Measurements from ENCODE around the gene HMG20B.

Gene HMG20B

DNA sequence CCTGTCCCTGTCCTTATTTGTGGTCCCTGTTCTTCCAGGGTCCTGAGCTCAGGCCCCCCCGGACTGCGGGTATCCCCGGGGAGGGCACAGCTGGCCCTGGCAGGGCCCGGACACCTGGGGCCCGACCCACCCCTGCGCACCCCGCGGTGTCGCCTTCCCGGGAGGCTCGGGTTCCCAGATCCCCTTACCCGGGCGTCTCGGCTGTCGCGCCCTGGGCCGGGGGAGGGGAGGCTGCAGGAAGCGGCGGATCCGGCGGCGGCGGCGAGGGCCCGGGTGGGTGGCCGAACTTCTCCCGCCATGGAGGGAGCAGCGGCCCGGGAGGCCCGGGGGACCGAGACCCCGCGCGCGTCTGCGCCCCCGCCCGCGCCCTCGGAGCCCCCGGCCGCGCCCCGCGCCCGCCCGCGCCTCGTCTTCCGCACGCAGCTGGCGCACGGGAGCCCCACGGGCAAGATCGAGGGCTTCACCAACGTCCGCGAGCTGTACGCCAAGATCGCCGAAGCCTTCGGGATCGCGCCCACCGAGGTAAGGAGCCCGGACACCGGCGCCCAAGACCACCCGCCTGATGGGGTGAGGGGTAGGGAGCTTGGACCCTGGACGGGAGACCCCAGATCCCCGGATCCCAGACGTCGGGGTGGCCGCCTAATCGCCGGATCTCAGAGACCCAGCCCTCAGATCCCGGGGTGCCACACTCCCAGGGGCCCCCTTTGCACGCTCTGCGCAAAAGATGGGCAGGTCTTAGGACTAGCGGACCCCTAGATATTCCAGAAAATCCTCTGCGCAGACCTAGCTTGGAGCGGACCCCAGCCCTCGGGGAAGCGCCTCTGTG is 12.8 kb downstream of the HMG20B start, which contains the start of gene GIPC3:
Gene GIPC3 (plus strand): TSS at position 178 of the 826 bp plus-strand sequence. CDS start 120 bp downstream, at position 298.
- peak in 1 of 3 experiments; percentile 32 for DNase-seq

DNA sequence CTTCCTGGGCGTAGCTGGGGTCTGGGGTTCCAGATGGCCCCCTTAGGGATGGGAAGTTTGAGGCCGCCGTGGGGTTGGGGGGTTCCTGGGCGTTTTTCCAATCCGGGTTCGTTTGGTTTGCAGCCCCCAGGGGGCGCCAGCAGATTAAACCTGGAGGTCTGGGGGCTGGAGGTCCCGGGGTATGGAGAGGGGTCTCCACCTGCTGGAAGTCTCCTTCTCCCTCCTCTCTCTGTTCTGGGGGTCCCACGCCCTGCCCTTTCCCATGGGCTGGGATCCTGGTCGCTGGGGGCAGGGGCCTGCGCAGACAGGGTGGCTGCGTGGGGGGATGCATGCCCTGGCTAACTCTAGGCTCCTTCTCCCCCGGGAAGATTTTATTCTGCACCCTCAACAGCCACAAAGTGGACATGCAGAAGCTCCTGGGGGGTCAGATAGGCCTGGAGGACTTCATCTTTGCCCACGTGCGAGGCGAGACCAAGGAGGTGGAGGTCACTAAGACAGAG is 13.4 kb downstream of the HMG20B start:
- peak in 1 of 3 experiments; percentile 17 for DNase-seq

DNA sequence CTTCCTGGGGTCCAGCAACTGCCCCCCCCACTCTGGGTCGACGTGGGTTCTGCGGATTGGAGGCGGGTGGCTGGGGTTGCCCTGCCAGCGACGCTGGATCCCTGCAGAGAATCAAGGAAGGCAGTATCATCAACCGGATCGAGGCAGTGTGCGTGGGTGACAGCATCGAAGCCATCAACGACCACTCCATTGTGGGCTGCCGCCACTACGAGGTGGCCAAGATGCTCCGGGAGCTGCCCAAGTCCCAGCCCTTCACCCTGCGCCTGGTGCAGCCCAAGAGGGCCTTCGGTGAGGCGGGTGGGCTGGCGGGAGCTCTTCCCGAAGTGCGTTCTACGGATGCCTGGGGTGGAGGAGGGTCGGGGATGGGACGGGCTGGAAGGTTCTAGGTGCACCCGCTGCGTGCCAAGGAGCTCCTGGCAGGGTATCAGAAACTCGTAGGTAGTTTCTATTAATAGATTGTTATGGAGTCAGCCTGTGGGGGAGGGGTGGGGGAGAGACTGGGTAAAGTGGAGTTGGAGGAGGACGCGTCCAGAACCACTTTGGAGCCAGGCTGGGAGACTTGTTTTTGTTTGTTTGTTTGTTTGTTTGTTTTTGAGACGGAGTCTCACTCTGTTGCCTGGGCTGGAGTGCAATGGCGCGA is 14.1 kb downstream of the HMG20B start:
- no peak for DNase-seq

DNA sequence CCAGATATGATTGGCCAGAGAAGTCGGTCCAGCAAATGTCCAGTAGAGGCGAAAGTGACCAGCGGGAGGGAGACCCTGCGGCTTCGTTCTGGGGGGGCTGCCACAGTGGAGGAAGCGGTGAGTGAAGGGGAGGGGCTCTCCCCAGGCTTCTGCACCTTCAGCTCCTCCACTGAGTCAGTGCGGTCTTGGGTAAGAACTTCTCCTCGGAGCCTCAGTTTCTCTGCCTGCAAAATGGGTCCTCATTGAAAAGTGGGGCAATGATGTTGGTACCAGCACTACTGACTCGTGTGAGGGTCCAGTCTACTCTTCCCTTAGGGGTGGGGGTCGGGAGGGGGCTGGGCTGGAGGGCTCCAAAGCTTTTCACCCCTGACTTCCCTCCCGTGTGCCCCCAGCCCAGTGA is 16.7 kb downstream of the HMG20B start:
- no peak for DNase-seq

DNA sequence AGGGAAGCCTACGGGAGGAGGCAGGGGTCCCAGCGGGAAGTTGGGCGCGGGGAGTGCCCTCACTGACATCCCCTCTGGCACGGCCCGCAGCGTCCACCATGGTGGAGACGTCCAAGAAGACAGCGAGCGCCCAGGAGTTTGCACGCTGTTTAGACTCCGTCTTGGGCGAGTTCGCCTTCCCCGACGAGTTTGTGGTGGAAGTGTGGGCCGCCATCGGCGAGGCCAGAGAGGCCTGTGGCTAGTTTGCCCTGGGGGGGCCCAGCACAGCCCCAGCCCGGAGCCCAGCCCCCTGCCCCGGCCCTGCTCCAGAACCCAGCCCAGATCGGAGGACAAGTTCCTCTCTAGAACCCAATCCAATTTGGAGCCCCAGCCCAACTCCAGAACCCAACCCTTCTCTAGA is 17.2 kb downstream of the HMG20B start:
- DNase-seq: no peak

DNA sequence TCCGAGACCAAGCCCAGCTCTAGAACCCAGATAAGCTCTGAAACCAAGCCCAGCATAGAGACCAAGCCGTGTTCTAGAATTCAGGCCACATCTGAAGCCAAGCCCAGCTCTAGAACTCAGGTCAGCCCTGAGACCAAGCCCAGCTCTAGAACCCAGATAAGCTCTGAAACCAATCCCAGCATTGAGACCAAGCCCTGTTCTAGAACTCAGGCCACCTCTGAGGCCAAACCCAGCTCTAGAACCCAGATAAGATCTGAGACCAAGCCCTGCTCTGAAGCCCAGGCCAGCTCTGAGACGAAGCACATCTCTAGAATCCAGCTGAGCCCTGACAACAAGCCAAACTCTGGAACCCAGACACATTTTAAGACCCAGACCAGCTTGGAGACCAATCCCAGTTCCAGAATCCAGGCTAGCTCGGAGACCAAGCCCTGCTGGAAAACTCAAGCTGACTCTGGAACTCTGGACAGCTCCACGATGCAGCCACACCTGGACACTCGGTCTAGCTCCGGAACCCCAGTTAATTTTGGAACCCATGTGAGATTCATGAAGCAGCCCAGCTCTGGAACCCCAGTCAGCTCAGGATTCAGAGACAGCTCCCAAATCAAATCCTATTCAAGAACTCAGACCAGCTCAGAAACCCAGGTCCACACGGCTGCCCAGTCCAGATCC is 18.4 kb downstream of the HMG20B start:
- no peak for DNase-seq

DNA sequence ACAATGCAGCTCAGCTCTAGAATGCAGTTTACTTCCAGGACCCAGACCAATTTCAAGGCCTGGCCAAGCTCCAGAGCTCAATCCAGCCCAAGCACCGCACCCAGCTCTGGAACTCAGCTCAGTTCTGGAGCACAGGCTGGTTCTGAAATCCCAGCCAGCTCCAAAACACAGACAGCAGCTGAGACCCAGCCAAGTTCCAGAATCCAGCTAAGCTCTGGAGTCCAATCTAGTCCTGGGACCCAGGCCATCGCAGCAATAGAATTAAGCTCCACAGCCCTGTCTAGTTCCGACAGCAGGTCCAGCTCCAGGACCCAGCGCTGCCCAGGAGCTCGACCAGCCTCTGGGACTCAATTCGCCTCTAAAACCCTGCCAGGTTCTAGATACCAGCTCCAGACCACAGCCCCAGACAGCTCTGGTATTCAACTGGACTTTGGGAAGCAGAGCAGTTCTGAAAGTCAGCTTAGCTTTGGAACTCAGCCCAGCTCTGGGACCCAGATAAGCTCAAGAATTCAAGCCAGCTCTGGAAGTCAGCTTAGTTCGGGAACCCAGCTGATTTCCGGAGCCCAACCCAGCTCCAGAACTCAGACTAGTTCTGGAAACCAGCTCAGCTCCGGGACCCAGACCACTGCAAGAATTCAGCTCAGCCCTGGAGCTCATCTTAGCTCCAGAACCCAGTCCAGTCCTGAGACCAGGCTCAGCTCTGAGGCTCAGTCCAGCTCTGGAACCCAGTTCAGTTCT is 19.3 kb downstream of the HMG20B start:
- no peak for DNase-seq

DNA sequence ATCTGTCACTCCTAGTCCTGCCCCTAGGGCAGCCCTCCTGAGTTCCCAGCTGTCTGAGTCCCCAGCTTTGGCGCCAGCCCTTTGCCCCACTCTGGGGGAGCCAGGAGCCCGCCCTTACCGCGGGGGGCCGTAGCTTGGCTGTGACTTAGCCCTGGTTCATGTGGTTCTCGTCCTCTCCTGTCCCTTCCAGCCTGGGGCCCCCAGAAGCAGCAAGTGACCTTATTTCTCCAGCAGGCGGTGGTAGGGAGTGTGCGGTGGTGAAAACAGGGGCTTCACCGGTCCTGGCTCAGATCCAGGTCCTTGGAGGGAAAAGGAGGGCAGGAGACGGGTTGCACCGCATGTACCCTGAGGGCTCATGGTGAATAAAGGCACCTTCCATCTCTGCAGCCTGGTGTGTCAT is 20.4 kb downstream of the HMG20B start:
- no peak for DNase-seq

DNA sequence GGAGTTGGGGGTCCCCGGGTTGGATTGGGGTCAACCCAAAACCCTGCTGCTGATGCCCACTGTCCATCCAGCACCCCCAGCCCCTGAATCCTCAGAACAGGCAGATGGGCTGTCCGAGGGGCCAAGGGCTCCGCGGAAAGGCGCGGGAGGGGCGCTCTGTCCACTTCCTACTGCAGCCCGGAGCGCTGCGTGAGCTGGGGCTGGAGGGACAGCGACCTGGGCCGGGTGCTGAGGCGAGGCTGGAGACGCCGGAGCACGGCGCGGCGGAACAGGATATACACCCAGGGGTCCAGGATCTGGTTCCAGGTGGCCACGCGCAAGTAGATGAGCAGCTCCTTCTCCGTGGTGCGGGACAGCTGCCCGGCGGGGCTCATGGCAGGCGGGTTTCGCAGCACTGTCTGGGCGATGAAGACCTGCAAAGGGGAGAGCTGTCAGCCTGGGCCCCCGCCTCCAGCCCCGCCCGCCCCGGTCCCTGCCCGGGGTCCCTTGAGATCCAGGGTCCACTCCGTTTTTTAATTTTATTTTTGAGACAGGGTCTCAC is 22.8 kb downstream of the HMG20B start:
- DNase-seq: no peak

DNA sequence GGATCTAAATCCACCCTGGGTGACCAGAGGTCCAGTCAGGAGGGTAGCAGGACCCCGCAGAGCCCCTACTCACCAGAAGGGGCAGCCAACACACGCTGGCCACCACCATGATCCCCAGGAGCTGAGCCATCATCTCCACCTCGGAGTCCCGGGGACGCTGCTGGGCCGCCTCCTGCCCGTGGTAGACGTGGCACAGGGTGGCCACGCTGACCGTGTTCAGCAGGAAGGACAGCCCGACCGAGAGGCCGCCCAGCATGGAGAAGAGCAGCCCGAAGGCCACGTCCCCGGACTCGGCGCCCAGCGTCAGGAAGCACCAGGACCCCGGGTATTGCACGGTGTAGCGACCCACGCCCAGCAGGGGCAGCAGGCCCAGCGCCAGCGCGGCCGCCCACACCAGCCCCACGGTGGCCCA is 27.0 kb downstream of the HMG20B start:
- no peak for DNase-seq

DNA sequence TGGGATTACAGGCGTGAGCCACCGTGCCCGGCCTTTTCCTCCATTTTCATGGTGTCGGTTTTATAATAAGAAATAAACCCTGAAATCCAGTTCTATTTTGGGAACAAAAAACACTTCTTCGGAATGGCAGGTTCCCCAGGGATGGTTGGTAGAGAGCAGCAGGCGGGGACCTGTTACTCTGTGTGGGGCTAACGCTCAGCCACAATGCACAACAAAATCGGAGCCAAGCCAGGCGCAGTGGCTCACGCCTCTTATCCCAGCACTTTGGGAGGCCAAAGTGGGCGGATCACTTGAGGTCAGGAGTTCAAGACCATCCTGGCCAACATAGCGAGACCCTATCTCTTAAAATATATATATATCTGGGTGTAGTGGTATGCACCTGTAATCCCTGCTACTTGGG is 28.3 kb downstream of the HMG20B start:
- no peak for DNase-seq

DNA sequence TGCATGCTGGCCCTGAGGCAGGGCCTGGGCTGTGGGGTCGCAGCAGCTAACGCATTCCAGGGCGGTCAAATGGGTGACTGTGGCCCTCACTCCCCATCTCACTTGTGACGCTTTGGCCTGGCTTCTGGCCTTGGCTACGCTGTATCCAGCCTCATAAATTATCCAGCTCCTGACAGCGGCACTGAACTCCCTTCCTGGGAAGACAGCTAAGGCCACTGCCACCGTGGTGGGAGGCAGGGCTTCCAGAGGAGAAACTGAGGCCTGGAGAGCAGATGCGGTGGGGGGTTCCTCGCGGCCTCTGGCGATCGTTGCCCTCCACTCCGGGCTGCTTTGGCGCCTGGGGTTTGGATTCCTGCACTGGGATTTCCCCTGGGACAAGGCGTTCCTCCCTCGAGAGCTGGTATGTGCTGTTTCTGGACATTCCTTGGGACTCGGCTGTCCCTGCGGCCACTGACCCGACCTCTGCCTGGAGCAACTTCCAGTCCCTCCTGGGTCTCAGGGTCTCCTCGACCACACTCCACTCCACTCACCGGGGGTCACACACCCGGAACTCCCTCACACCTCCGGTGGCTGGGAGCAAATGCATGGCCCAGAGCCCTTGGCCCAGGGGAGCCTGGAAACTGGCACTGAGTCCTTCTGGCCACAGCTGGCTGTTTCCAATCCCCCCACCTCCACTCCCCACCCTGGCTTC is 30.5 kb downstream of the HMG20B start:
- DNase-seq: no peak

DNA sequence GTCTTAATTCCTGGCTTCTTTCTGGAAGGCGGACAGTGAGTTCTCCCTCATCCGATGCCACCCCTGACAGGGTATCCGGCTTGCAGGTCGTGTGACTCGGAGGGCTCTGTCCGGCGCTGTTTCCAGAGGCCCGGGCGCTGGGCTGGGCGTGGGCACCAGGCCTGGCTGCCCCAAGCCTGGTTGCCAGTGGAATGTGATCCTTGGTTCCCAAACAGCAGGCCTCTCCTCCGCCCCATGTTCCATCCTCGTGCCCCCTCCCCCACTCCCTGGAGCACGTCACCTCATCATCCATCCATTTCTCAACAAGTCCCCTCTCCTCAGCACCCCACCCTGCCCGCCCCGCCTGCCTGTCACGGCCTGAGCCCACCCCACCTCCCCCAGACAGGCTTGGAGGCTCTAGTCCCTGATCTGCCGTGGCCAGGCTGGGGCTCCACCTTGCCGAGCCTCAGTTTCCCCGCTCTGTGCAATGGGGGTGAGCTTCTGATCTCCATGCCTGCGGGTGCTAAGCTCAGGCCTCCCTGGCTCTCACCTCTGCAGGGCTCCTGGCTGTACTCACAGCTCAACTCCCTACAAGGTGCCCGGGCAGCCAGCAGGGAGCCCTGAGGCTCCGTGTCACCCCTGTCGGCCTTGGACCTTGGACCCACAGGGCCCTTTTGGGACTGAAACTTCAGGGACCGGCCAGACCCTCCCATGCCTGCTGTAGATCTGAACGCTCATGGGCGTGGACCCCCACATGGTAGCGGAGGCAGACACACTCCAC is 31.7 kb downstream of the HMG20B start:
- no peak for DNase-seq

DNA sequence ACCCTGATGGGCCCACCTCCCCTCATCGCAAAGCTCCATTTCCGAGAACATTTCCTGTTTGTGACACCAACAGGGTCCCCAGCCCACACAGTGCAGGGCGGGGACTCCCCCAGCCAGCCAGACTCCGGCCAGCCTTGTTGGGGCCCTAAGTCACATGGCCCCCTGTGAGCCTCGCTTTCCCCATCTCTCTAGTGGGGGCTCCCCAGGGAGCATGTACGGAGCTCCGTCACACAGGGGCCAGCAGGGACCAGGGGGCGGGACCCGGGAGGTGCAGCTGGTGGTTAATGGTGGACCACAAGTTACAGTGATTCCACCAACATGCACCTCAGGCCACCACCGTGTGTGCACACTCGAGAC is 32.2 kb downstream of the HMG20B start:
- DNase-seq: no peak

DNA sequence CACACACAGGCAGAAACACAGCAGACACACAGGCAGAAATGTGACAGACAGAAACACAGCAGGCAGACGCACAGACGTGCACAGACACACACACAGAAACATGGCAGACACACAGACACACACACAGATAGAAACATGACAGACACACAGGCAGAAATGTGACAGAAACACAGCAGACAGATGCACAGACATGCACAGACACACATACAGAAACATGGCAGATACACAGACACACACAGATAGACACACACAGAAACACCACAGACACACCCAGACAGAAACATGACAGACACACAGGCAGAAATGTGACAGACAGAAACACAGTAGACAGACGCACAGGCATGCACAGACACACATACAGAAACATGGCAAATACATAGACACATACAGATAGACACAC is 32.6 kb downstream of the HMG20B start:
- DNase-seq: no peak

DNA sequence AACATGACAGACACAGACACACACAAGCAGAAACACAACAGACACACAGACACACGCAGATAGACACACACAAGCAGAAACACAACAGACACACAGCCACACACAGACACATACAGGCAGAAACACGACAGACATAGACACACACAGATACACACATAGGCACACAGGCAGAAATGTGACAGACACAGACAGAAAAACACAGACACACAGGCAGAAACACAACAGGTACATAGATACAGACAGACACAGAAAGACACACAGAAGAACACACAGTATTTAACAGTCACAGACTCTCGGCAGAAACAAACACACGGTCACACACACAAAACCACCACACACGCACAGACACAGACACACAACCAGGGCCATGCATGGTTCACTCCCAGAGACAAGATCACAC is 33.0 kb downstream of the HMG20B start:
- DNase-seq: no peak

DNA sequence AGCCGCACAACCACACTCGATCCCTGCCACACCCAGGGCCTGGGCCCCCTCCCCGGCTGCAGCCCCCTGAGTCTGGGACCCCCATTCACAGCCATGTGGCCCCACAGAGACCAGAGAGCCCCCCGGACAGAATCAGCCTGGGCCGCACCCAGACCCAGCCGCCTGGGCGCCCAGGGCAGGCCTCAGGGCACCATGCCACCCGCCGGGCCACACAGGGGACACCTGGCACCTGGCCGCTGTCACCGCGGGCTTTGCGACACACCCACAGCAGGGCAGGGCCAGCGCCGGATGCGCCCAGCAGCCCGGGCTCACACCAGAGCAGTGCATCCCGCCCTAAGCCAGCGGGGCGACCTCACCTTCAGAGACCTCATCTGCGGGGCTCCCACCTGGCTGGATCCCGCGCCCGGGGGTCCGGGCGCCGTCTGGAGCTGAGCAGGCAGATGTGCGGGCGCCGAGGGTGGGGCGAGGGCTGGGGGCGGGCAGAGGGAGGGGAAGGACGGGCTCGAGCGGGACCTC is 33.5 kb downstream of the HMG20B start:
- DNase-seq: peak; percentile 15 to 85 (median 85)

DNA sequence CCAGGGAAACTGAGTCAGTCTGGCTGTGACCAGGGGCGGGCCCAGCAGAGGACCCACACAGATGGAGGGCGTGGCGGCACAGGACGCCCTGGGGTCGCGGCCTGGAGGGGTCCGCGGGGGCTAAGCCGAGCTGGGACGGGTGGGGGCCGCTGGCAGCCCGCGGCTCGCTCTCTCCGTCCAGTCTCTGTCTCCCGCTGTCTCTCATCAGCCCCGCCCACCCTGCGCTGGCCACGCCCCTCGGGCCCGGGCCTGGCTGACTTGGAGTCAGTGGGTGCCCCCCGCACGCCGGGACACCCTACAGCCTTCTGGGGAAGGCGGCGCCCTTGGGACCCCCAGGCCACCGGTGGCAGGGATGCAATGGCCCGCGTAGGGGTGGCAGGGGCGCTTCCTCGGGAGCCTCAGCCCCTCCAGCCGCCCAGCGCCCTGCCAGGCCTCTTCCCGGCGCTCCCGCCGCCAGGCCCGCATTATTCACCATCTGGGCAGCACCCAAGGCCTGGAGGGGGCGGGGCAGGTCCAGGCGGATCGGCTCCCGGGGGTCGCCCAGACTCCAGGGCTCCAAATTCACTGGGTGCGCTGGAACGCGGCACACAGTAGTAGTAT is 34.0 kb downstream of the HMG20B start, which contains the start of gene TBXA2R:
Gene TBXA2R (minus strand): TSS at position 186 of the 600 bp plus-strand sequence. CDS start 6,241 bp downstream, outside the sequence.
- peak in 2 of 3 experiments; percentile 75 to 77 for DNase-seq

DNA sequence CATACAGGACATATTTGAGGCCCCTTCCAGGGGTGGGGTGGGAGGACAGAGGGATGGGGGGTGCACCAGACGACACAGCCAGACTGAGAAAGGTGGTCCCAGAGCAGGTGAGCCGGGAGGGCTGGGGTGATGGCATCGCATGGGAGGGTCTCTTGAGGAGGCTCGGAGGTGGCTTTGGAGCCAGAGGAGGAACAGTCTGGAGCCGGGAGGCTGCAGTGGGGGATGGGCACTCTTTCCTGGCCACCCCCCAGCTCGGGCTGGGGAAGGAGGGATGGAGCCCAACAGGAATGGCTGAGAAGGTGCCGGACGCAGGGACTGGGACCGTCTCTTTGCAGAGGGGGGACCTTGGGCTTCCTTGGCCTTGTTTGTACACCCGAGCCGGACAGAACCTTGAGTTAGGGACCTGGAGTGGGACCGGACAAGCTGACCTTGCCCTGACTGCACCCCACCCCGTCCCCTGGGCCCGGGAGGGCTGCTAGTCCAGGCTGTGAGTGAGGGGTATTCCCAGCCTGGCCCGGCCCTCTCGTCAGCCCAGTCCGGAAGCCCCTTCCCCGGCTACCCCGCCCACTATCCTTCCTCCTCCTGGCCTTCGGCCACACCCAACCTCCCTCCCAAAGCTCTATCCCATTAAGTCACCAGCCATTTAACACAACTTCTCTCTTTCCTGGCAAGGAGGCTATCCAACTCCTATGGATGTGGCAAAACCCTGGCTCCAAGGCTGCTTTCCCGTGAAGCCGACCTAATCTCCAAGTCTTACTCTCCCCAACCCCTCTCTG is 34.7 kb downstream of the HMG20B start:
- DNase-seq: peak in 1 of 3 experiments; percentile 47
